OCI-LY3 (cell line): ENCODE measurements around the gene DNAI1.

Experiments used
- CTCF ChIP-seq: fragments of 200-600, 300-600 bp; sonication (generic); IDR thresholded peaks from 2 replicates; pipeline ENCODE4 v1.5.1; 2014; ENCODE audit warnings: antibody characterized with exemption, low read length, low read depth
- EZH2phosphoT487 ChIP-seq: fragments of 200-600 bp; shearing (Covaris generic); IDR thresholded peaks from 2 replicates; pipeline ENCODE4 v1.6.1; 2018; ENCODE audit warnings: antibody characterized with exemption, mixed run types, low read depth

- TF ChIP-seq CTCF (no peak), EZH2phosphoT487 (no peak)
These were observed 31.8 kb downstream of the DNAI1 start for GRCh38 chr9:34490360-34490759.
